ENCODE measurements around the gene CD82. TPM values are rescaled to one million over a fixed set of nuclear protein-coding genes. Genes with fewer than 3 reads are reported as not detected.
"Not testable (repeated sequence)": the region's sequence is repeated elsewhere in the genome, so short reads cannot be mapped to it uniquely, and the experiment has no call there.

CD82 gene
- total RNA-seq, 5 donors from 2014 or later (not counting 1 experiment from before 2014, with no cell fraction given) = 53.4 to 99.6 (median 69.0) TPM

DNA sequence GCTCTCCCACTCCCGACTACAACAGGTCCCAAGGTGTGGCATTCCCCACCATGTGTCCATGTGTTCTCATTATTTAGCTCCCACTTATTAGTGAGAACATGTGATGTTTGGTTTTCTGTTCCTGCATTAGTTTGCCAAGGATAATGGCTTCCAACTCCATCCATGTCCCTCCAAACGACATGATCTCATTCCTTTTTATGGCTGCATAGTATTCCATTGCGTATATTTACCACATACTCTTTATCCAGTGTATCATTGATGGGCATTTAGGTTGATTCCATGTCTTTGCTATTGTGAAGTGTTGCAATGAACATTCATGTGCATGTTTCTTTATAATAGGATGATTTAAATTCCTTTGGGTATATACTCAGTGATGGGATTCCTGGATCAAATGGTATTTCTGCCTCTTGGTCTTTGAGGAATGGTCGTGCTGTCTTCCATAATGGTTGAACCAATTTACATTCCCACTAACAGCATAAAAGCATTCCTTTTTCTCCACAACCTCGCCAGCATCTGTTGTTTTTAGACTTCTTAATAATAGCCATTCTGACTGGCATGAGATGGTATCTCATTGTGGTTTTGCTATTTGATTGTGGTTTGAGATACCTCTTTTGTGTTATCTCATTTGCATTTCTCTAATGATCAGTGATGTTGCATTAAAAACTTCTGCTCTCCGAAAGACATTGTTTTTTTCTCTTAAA is 81.9 kb downstream of the CD82 start:
- not testable (repeated sequence) for H3K4me1 Mint-ChIP-seq
- peaks cover 21 to 22% of the 10 kb centered on the region in 2 donors for H3K27me3 Mint-ChIP-seq
- WGBS (ENCODE audit: insufficient coverage) = no CpG with 5 or more reads among the region's 6 CpGs

GRCh38 chr11:44648109-44648508 is 82.6 kb downstream of the CD82 start:
- WGBS (ENCODE audit: insufficient coverage) = no CpG with 5 or more reads among the region's 1 CpG
- ChIA-PET POLR2A (no interaction called here), CTCF (no interaction called here)
- no peaks in the 10 kb centered on the region for H3K36me3 ChIP-seq (ENCODE audit: control insufficient read depth in 2 of 2, extremely low read depth in 1 of 2, insufficient read depth in 1 of 2, low read length in 1 of 2)
- Mint-ChIP-seq H3K4me1 (peaks cover 0 to 10% (median 9%) of the 10 kb centered on the region in 3 donors), H3K27ac (no peak overlapping the region), H3K9me3 (peaks cover 6 to 24% (median 19%) of the 10 kb centered on the region in 3 donors), H3K4me3 (no peak overlapping the region), H3K36me3 (peaks cover 3% of the 10 kb centered on the region), H3K27me3 (peaks cover 21 to 22% of the 10 kb centered on the region in 2 donors)
- DNase-seq = no peak
- no peak overlapping the region for H3K4me3 ChIP-seq (ENCODE audit: control insufficient read depth in 1 of 2, extremely low read depth in 1 of 2, low read length in 1 of 2)
- ATAC-seq (replicated peaks in 1 of 4) = no peak
- peaks cover 7% of the 10 kb centered on the region for H3K9me3 ChIP-seq
- peaks cover 0 to 19% of the 10 kb centered on the region in 2 experiments for H3K27me3 ChIP-seq (replicated peaks in 1 of 2; ENCODE audit: control insufficient read depth in 2 of 2, extremely low read depth in 1 of 2, insufficient read depth in 2 of 2, low read length in 1 of 2)
- H3K27ac ChIP-seq (ENCODE audit: low read length) = no peak overlapping the region
- H3K4me1 ChIP-seq (ENCODE audit: control insufficient read depth in 1 of 2, extremely low read depth in 1 of 2, insufficient read depth in 2 of 2, low read length in 2 of 2) = no peaks in the 10 kb centered on the region

More for the DNA sequence above, 81.9 kb downstream of the CD82 start:
- H3K9me3 ChIP-seq; H3K27ac Mint-ChIP-seq; H3K4me1 ChIP-seq (ENCODE audit: control insufficient read depth in 1 of 2, extremely low read depth in 1 of 2, insufficient read depth in 2 of 2, low read length in 2 of 2); H3K4me3 Mint-ChIP-seq; ATAC-seq (replicated peaks in 1 of 4); DNase-seq; POLR2A ChIA-PET; H3K36me3 ChIP-seq (ENCODE audit: control insufficient read depth in 2 of 2, extremely low read depth in 1 of 2, insufficient read depth in 1 of 2, low read length in 1 of 2); H3K4me3 ChIP-seq (ENCODE audit: control insufficient read depth in 1 of 2, extremely low read depth in 1 of 2, low read length in 1 of 2); H3K36me3 Mint-ChIP-seq; H3K27ac ChIP-seq (ENCODE audit: low read length): not testable (repeated sequence)
- CTCF ChIA-PET = interaction anchor here in 1 of 2 donors (0.6 to 0.9 kb wide), 2 partner anchors 8 to 23 kb away, joined by 3 read pairs; no protein-coding TSS in a partner anchor
- H3K27me3 ChIP-seq (replicated peaks in 1 of 2; ENCODE audit: control insufficient read depth in 2 of 2, extremely low read depth in 1 of 2, insufficient read depth in 2 of 2, low read length in 1 of 2) = peaks cover 0 to 15% of the 10 kb centered on the region in 2 experiments
- peaks cover 12 to 30% (median 26%) of the 10 kb centered on the region in 3 donors for H3K9me3 Mint-ChIP-seq

DNA sequence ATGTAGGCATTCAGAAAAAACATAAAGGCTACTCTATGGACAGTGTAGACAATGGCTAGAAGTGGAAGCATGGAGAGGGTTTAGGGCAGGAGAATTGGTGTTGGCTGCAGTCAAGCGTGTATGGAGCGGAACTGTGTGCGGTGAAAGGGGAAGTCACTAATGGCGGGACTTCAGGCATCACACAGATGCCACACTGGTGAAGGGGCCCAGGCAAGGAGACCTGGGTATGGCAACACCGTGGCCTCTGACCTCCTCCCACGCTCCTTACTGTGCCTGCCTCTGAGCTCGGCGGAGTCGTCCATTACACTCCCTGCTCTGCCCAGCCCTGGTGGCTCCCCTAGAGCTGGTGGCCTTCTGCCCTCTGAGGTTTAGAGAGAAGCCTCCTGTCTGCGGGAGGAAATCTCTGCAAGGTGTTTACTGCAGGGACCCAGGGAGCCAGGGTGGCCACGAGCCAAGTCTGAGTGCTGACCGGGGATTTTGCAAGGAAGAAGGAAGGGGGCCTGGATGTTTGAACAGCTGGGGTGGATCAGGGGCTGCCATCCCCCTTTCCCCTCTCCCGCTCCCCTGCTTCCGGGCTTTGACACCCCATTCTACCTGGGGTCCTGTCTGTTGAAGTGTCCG is 86.2 kb downstream of the CD82 start:
- Histone ChIP-seq H3K27me3 (replicated peaks in 1 of 2; ENCODE audit: control insufficient read depth in 2 of 2, extremely low read depth in 1 of 2, insufficient read depth in 2 of 2, low read length in 1 of 2) (peaks cover 0 to 47% of the 10 kb centered on the region in 2 experiments), H3K4me1 (ENCODE audit: control insufficient read depth in 1 of 2, extremely low read depth in 1 of 2, insufficient read depth in 2 of 2, low read length in 2 of 2) (no peaks in the 10 kb centered on the region), H3K9me3 (no peaks in the 10 kb centered on the region), H3K36me3 (ENCODE audit: control insufficient read depth in 2 of 2, extremely low read depth in 1 of 2, insufficient read depth in 1 of 2, low read length in 1 of 2) (no peaks in the 10 kb centered on the region), H3K4me3 (ENCODE audit: control insufficient read depth in 1 of 2, extremely low read depth in 1 of 2, low read length in 1 of 2) (no peak overlapping the region), H3K27ac (ENCODE audit: low read length) (no peak overlapping the region)
- H3K27ac Mint-ChIP-seq = no peak overlapping the region
- peaks cover 21 to 26% of the 10 kb centered on the region in 2 donors for H3K27me3 Mint-ChIP-seq
- ChIA-PET CTCF (no interaction called here), POLR2A (no interaction called here)
- peaks cover 0 to 9% (median 8%) of the 10 kb centered on the region in 3 donors for H3K4me1 Mint-ChIP-seq
- no peaks in the 10 kb centered on the region for H3K36me3 Mint-ChIP-seq
- ATAC-seq (replicated peaks in 1 of 4) (no peak), DNase-seq (no peak)
- WGBS (ENCODE audit: insufficient coverage) = 46% methylated on average over 9 of the region's 15 CpGs
- H3K9me3 Mint-ChIP-seq = peaks cover 0 to 8% (median 6%) of the 10 kb centered on the region in 3 donors
- H3K4me3 Mint-ChIP-seq = no peak overlapping the region

DNA sequence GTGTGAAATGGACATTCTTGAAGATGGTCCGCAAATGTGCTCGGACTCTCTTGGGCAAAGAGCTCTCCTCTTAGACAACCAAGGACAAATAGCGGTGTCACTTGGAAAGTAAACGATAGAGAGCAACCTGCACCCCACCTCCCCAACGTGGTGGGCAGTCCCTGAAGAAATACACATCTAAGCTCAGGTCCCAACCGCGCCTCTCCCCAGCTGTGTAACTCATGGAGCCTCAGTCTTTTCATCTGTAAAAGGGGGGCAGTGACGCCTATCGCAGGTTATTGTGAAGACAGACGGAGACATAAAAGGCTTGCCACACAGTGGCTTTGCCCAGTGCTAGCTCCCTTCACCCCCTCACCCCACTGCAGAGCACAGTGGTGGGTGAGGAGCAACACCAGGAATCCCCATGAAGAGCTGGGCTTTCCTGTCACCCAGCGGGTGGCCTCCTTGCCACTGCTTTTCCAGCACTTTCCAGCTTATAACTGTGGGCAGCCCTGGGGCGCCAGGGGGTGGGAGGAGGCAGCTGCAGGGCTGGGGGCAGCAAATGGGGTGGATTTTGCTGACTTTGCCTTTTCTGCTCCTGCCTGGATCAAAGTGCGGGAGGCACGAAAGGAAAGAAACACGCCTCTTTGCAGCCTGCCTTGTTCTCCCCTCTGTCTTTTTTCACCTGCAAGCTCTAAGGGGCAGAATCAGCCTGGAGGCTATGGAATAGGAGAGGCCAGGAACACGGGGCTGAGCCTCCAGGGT is 87.6 kb downstream of the CD82 start:
- ChIA-PET POLR2A (no interaction called here), CTCF (no interaction called here)
- H3K36me3 ChIP-seq (ENCODE audit: control insufficient read depth in 2 of 2, extremely low read depth in 1 of 2, insufficient read depth in 1 of 2, low read length in 1 of 2) = no peaks in the 10 kb centered on the region
- no peaks in the 10 kb centered on the region for H3K9me3 Mint-ChIP-seq
- H3K27ac ChIP-seq (ENCODE audit: low read length) = no peak overlapping the region
- no peaks in the 10 kb centered on the region for H3K36me3 Mint-ChIP-seq
- no peak for DNase-seq
- no peaks in the 10 kb centered on the region for H3K9me3 ChIP-seq
- H3K4me3 ChIP-seq (ENCODE audit: control insufficient read depth in 1 of 2, extremely low read depth in 1 of 2, low read length in 1 of 2) = no peak overlapping the region
- H3K4me1 Mint-ChIP-seq = peaks cover 0 to 2% (median 0%) of the 10 kb centered on the region in 3 donors
- no peak for ATAC-seq (replicated peaks in 1 of 4)
- 92% methylated on average over 7 of the region's 16 CpGs for WGBS (ENCODE audit: insufficient coverage)
- no peak overlapping the region for H3K27ac Mint-ChIP-seq
- H3K27me3 ChIP-seq (replicated peaks in 1 of 2; ENCODE audit: control insufficient read depth in 2 of 2, extremely low read depth in 1 of 2, insufficient read depth in 2 of 2, low read length in 1 of 2) = peaks cover 0 to 47% of the 10 kb centered on the region in 2 experiments
- no peak overlapping the region for H3K4me3 Mint-ChIP-seq
- peaks cover 11 to 26% of the 10 kb centered on the region in 2 donors for H3K27me3 Mint-ChIP-seq
- H3K4me1 ChIP-seq (ENCODE audit: control insufficient read depth in 1 of 2, extremely low read depth in 1 of 2, insufficient read depth in 2 of 2, low read length in 2 of 2) = no peaks in the 10 kb centered on the region

DNA sequence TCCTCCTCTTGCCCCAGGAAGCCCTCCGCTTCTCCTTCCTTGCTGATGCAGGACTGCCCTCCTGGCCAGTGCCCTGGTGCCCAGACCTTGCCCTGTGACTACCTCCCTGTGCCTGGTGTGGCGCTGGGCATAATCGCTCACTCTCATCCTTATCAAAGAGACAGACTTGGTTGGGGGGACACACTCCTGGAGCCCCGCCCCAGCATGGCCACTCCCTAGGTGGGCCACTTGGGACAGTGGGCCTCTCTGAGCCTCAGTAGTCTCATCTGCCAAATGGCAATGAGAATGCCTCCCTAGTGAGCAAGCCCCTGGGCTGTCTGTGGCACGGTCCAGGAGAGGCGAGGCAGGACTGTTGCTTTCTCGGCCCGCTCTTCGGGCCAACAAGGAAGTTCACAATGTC is 88.6 kb downstream of the CD82 start:
- H3K4me1 ChIP-seq (ENCODE audit: control insufficient read depth in 1 of 2, extremely low read depth in 1 of 2, insufficient read depth in 2 of 2, low read length in 2 of 2) = peaks cover 0 to 5% of the 10 kb centered on the region in 2 experiments
- peaks cover 0 to 50% of the 10 kb centered on the region in 2 experiments for H3K27me3 ChIP-seq (replicated peaks in 1 of 2; ENCODE audit: control insufficient read depth in 2 of 2, extremely low read depth in 1 of 2, insufficient read depth in 2 of 2, low read length in 1 of 2)
- ATAC-seq (replicated peaks in 1 of 4) (no peak), DNase-seq (no peak)
- no peaks in the 10 kb centered on the region for H3K36me3 ChIP-seq (ENCODE audit: control insufficient read depth in 2 of 2, extremely low read depth in 1 of 2, insufficient read depth in 1 of 2, low read length in 1 of 2)
- peaks cover 11 to 22% of the 10 kb centered on the region in 2 donors for H3K27me3 Mint-ChIP-seq
- no peak overlapping the region for H3K27ac Mint-ChIP-seq
- H3K4me1 Mint-ChIP-seq = peaks cover 8 to 12% (median 10%) of the 10 kb centered on the region in 3 donors
- H3K9me3 ChIP-seq = no peaks in the 10 kb centered on the region
- ChIA-PET POLR2A (no interaction called here), CTCF (no interaction called here)
- no peak overlapping the region for H3K4me3 ChIP-seq (ENCODE audit: control insufficient read depth in 1 of 2, extremely low read depth in 1 of 2, low read length in 1 of 2)
- no peaks in the 10 kb centered on the region for H3K36me3 Mint-ChIP-seq
- H3K4me3 Mint-ChIP-seq = no peak overlapping the region
- no peak overlapping the region for H3K27ac ChIP-seq (ENCODE audit: low read length)
- WGBS (ENCODE audit: insufficient coverage) = 85% methylated on average over 8 of the region's 9 CpGs
- H3K9me3 Mint-ChIP-seq = no peaks in the 10 kb centered on the region

- Histone ChIP-seq H3K27me3 (replicated peaks in 1 of 2; ENCODE audit: control insufficient read depth in 2 of 2, extremely low read depth in 1 of 2, insufficient read depth in 2 of 2, low read length in 1 of 2) (peaks cover 0 to 50% of the 10 kb centered on the region in 2 experiments), H3K4me3 (ENCODE audit: control insufficient read depth in 1 of 2, extremely low read depth in 1 of 2, low read length in 1 of 2) (no peak overlapping the region), H3K4me1 (ENCODE audit: control insufficient read depth in 1 of 2, extremely low read depth in 1 of 2, insufficient read depth in 2 of 2, low read length in 2 of 2) (peaks cover 0 to 9% of the 10 kb centered on the region in 2 experiments), H3K9me3 (no peaks in the 10 kb centered on the region), H3K27ac (ENCODE audit: low read length) (no peak overlapping the region), H3K36me3 (ENCODE audit: control insufficient read depth in 2 of 2, extremely low read depth in 1 of 2, insufficient read depth in 1 of 2, low read length in 1 of 2) (no peaks in the 10 kb centered on the region)
- Mint-ChIP-seq H3K36me3 (no peaks in the 10 kb centered on the region), H3K4me3 (no peak overlapping the region), H3K4me1 (peaks cover 13 to 17% (median 15%) of the 10 kb centered on the region in 3 donors), H3K27me3 (peaks cover 11 to 19% of the 10 kb centered on the region in 2 donors), H3K9me3 (no peaks in the 10 kb centered on the region), H3K27ac (no peak overlapping the region)
- WGBS (ENCODE audit: insufficient coverage) = 93% methylated on average over 7 of the region's 10 CpGs
- ATAC-seq (replicated peaks in 1 of 4) = no peak
- ChIA-PET POLR2A (no interaction called here), CTCF (interaction anchor here (0.5 to 0.8 kb wide), 2 partner anchors 8 to 57 kb away, joined by 3 read pairs; no protein-coding TSS in a partner anchor)
- DNase-seq = no peak
Observed at GRCh38 chr11:44654596-44654995, 89.1 kb downstream of the CD82 start.
